Mucosa of gallbladder (tissue), 1 donor: Measurements from ENCODE around the gene SETD9. TPM values are rescaled to one million over a fixed set of nuclear protein-coding genes. Genes with fewer than 3 reads are reported as not detected.

ENCODE experiments used
- DNase-seq: peaks from one replicate; pipeline ENCODE4 v3.0.0-alpha.2; 2020; ENCODE audit warnings: low spot score
- total RNA-seq: library from RNA; stranded (reverse); gene quantifications from one replicate; pipeline ENCODE4 v1.2.1, GENCODE V29; 2021
- donor health status: DM: no; HTN: no; CAD: no.

The SETD9 gene
- total RNA-seq, 1 donor from 2014 or later: 4.8 TPM

DNA sequence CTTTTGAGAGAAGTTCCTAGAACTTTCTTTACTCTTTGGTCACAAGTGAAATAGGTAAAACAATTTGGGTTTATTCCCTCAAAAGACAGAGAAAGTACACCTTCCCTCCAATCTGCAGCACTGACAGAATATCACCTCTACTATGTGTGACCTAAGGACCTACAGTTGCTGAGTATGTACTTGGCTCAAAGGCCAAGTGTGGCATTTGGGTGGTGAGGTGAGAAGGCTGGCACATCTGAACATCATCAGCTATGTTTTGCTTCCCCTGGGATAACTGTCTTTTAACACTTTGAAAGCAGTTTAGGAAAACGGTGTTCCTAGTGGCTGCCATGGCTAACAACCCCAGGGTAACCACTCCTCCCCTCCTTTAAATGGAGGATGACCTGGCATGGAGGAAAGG lies 24.9 kb downstream of the SETD9 start:
- DNase-seq: no peak

DNA sequence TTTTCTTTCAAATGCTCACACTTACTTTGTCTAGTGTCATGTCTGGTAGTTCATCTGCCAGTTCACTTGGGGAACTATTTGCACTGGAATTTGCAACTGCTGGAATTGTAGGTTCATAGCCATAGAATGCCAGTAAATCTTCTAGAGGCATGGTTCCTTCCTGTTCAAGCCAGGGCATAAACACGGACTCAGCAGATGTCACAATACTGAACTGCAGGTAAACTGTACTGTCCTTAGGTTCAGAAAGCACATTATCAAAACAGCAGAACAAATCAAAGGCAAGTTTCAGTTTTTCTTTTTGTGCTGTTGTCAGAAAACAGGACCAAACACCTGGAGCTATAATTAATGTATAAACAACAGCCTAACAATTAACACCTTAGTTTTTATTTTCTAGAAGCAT lies 29.5 kb downstream of the SETD9 start:
- DNase-seq: no peak

- no peak for DNase-seq
Measured at GRCh38 chr5:56941981-56942380, 32.6 kb downstream of the SETD9 start.

GRCh38 chr5:56947052-56947451 lies 37.7 kb downstream of the SETD9 start:
- no peak for DNase-seq

- peak; percentile 47 for DNase-seq
Measured at GRCh38 chr5:56950626-56951125, 41.3 kb downstream of the SETD9 start.

GRCh38 chr5:56951126-56951945 lies 41.9 kb downstream of the SETD9 start:
- DNase-seq: no peak

GRCh38 chr5:56951946-56952691 lies 42.7 kb downstream of the SETD9 start, which contains the start of gene MIER3:
TSS of gene MIER3 (minus strand) at chr5:56952123. CDS start at chr5:56952102, 21 bp downstream.
- DNase-seq: peak; percentile 75

DNA sequence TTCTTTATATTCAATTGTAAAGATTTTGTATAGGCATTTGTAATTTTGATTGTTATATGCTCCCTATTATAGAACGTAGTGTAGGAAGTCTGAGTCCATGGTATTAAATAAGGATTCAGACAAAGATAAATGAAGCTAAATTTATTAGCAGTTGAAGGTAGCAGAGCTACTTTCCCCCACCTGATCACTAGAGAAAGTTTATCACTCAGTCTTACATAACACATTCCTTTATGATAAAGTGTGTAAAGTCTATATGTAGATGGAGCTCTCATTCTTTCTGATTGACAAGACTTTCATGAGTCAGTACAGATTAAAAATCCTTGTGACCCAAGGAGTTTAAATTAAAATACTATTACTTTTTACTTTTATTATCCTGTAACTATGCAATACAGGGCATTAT lies 44.9 kb downstream of the SETD9 start:
- no peak for DNase-seq

DNA sequence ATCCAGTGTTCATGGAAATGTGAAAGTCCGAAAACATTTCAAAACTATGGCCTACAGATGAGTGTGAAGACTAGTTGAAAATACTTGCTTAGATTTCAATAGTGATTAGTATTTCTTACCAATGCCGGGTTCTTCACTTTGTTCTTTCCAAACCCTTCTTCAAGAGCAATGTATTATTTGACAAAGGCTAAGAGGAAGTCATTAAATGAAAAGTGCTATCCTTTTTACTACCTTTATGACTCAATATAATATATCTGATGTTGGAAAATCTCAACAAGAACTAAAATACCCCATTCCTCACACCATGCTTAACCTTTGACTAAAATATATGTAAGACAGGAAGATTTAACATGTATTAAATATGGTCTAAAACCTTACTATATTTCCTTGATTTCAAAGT lies 49.2 kb downstream of the SETD9 start:
- no peak for DNase-seq

- no peak for DNase-seq
Measured at GRCh38 chr5:56959326-56959725, 49.9 kb downstream of the SETD9 start.

DNA sequence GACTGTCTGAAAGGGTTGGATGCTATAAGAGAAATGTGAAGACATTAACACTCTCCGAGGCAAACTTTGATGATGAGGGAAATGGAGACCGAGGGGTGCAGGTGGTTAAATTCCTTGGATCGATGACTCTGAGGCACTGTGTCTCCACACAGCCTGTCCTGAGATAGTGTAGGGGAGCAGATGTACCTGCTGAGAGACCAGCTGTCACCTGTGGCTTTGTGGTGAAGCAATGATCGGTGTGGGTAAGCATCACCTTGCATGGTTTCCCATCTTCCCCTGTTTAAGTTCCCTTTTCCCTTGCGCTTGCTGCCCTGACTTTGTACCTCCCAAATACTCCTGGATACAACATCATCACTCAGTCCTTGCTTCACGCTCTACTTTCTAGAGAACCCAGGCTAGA lies 52.4 kb downstream of the SETD9 start:
- no peak for DNase-seq

- no peak for DNase-seq
Measured at GRCh38 chr5:56962286-56962685, 52.9 kb downstream of the SETD9 start.

DNA sequence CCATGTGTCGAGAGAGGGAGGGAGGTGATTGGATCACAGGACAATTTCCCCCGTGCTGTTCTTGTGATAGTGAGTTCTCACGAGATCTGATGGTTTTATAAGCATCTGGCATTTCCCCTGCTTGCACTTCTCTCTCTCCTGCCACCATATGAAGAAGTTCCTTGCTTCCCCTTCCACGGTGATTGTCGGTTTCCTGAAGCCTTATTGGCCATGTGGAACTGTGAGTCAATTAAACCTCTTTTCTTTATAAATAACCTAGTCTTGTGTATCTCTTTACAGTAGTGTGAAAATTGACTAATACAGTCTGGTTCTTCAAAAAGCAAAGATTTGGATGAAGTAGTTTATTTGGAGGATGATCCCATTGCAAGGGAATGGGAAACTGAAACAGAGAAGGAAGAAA lies 53.9 kb downstream of the SETD9 start:
- DNase-seq: no peak

- DNase-seq: no peak
Measured at GRCh38 chr5:56964173-56964572, 54.8 kb downstream of the SETD9 start.

Other genes with a start within 250 kb of the SETD9 start
- gene MAP3K1, start 94.0 kb upstream of the SETD9 start, total RNA-seq: 22.5 TPM
- gene MIER3, start 42.5 kb downstream of the SETD9 start, total RNA-seq: 19.2 TPM